ENCODE data around the gene CPA5.

The CPA5 gene

GRCh38 chr7:130341882-130342281 is 2.7 kb upstream of the CPA5 start:
- H3K27ac ChIP-seq, result no peak overlapping the region
- no peak for DNase-seq (ENCODE audit: low spot score)
- no peak for TF ChIP-seq CTCF (conservative IDR thresholded peaks at IDR 0.05; ENCODE audit: low read depth)
- ChIA-PET CTCF (no interaction called here), POLR2A (ENCODE audit: low non-redundant PET) (no interaction called here)

- POLR2A ChIA-PET (ENCODE audit: low non-redundant PET), result no interaction called here
- TF ChIP-seq CTCF (conservative IDR thresholded peaks at IDR 0.05; ENCODE audit: low read depth), result no peak
Measured at GRCh38 chr7:130342701-130343380, 1.8 kb upstream of the CPA5 start.

GRCh38 chr7:130345136-130345535 is 520 bp downstream of the CPA5 start:
- CTCF ChIA-PET, result no interaction called here
- no peak for TF ChIP-seq CTCF (conservative IDR thresholded peaks at IDR 0.05; ENCODE audit: low read depth)
- no peak for DNase-seq (ENCODE audit: low spot score)
- POLR2A ChIA-PET (ENCODE audit: low non-redundant PET), result interaction anchor here (0.6 kb wide), 1 partner anchor 396 kb away, joined by 3 read pairs; no protein-coding TSS in a partner anchor
- no peak overlapping the region for H3K27ac ChIP-seq

More at GRCh38 chr7:130342701-130343380, 1.8 kb upstream of the CPA5 start:
- no peak for DNase-seq (ENCODE audit: low spot score)
- no peak overlapping the region for H3K27ac ChIP-seq
- CTCF ChIA-PET, result no interaction called here

- no peak for DNase-seq (ENCODE audit: low spot score)
- ChIA-PET POLR2A (ENCODE audit: low non-redundant PET) (interaction anchor here (0.6 kb wide), 1 partner anchor 396 kb away, joined by 3 read pairs; no protein-coding TSS in a partner anchor), CTCF (no interaction called here)
- no peak overlapping the region for H3K27ac ChIP-seq
- TF ChIP-seq CTCF (conservative IDR thresholded peaks at IDR 0.05; ENCODE audit: low read depth), result no peak
Measured at GRCh38 chr7:130345725-130346124, 1.1 kb downstream of the CPA5 start.

- ChIA-PET POLR2A (ENCODE audit: low non-redundant PET) (no interaction called here), CTCF (no interaction called here)
- DNase-seq (ENCODE audit: low spot score), result no peak
- no peak for TF ChIP-seq CTCF (conservative IDR thresholded peaks at IDR 0.05; ENCODE audit: low read depth)
- no peak overlapping the region for H3K27ac ChIP-seq
Measured at GRCh38 chr7:130346177-130346905, 1.7 kb downstream of the CPA5 start.

- no peak overlapping the region for H3K27ac ChIP-seq
- ChIA-PET CTCF (no interaction called here), POLR2A (ENCODE audit: low non-redundant PET) (no interaction called here)
- DNase-seq (ENCODE audit: low spot score), result no peak
- TF ChIP-seq CTCF (conservative IDR thresholded peaks at IDR 0.05; ENCODE audit: low read depth), result no peak
Measured at GRCh38 chr7:130346941-130347340, 2.3 kb downstream of the CPA5 start.
